ENCODE data around the gene SUN3.

The SUN3 gene

GRCh38 chr7:48059706-48060105 lies 30.8 kb upstream of the SUN3 start:
- CTCF ChIA-PET: no interaction called here

GRCh38 chr7:48058990-48059389 lies 30.1 kb upstream of the SUN3 start:
- POLR2A ChIA-PET (ENCODE audit: low non-redundant PET): no interaction called here
- H3K27ac ChIP-seq: no peak overlapping the region
- no peak for DNase-seq (ENCODE audit: low spot score)
- no peak for TF ChIP-seq CTCF (conservative IDR thresholded peaks at IDR 0.05; ENCODE audit: low read depth)
- CTCF ChIA-PET: no interaction called here

More at GRCh38 chr7:48059706-48060105, 30.8 kb upstream of the SUN3 start:
- no peak overlapping the region for H3K27ac ChIP-seq
- no peak for DNase-seq (ENCODE audit: low spot score)
- POLR2A ChIA-PET (ENCODE audit: low non-redundant PET): no interaction called here
- TF ChIP-seq CTCF (conservative IDR thresholded peaks at IDR 0.05; ENCODE audit: low read depth): no peak

DNA sequence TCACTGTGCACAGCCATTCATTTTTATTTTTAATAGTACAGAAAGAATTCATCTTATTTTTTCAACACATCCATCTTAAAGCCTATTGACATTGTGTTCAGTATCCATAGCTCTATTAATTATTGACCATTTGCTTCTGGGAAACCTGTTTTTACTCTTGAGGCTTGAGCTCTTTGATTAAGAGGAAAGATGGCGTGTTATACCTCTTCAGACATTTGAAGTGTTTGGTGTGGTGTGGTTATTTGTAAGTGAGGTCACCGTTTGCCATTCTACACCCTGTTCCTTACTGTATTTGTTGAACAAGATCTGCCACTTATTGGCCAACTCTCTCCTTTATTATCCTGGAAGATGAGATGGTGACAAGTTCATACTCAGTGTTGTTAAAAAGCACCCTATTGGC lies 24.8 kb upstream of the SUN3 start:
- H3K27ac ChIP-seq: no peak overlapping the region
- ChIA-PET POLR2A (ENCODE audit: low non-redundant PET) (no interaction called here), CTCF (no interaction called here)
- TF ChIP-seq CTCF (conservative IDR thresholded peaks at IDR 0.05; ENCODE audit: low read depth): no peak
- DNase-seq (ENCODE audit: low spot score): no peak

GRCh38 chr7:48052748-48053147 lies 23.8 kb upstream of the SUN3 start:
- no peak overlapping the region for H3K27ac ChIP-seq
- ChIA-PET POLR2A (ENCODE audit: low non-redundant PET) (no interaction called here), CTCF (no interaction called here)
- peak; percentile 52 for DNase-seq (ENCODE audit: low spot score)
- TF ChIP-seq CTCF (conservative IDR thresholded peaks at IDR 0.05; ENCODE audit: low read depth): no peak

DNA sequence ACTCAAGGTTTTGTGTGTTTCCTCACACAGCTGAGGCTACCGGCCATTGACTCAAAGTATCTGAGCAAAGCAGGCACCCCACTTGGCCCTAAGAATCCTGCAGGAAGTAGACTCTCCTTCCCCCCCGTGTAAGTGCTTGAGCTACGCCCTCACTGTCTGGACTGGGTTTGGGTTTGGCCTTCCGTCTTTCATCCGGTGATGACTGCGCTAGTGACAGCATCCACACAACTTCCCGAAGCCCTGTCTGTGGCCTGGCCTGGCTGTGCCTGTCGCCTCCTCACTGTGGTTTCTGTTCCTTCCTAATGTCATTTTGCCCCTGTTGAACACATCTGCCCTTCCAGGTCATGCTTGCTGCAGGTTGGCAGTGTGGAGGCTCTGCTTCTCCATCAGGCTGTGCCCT lies 20.9 kb upstream of the SUN3 start:
- DNase-seq (ENCODE audit: low spot score): no peak
- no peak for TF ChIP-seq CTCF (conservative IDR thresholded peaks at IDR 0.05; ENCODE audit: low read depth)
- POLR2A ChIA-PET (ENCODE audit: low non-redundant PET): no interaction called here
- no peak overlapping the region for H3K27ac ChIP-seq
- CTCF ChIA-PET: no interaction called here

DNA sequence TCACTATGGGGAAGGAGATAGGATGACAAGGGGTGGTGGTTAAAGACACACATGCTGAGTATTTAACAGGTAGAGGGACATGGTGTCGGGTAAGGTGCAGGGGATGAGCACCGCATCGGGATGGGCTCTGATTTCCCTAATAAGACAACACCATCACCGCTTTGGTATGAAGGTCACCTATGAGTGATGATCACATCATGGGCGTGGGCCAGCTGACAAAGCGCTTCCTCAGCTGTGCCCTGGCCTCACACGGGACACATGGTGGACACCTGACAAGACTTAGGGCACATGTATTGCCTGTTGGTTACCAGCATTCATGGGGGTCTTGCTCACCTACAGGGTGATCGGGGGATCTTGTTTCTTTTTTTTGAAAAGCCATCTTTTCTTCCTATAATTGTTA lies 19.2 kb upstream of the SUN3 start:
- no peak for TF ChIP-seq CTCF (conservative IDR thresholded peaks at IDR 0.05; ENCODE audit: low read depth)
- ChIA-PET POLR2A (ENCODE audit: low non-redundant PET) (no interaction called here), CTCF (no interaction called here)
- peak; percentile 67 for DNase-seq (ENCODE audit: low spot score)
- no peak overlapping the region for H3K27ac ChIP-seq

GRCh38 chr7:48046458-48046857 lies 17.6 kb upstream of the SUN3 start:
- TF ChIP-seq CTCF (conservative IDR thresholded peaks at IDR 0.05; ENCODE audit: low read depth): no peak
- ChIA-PET CTCF (interaction anchor here (0.6 kb wide), 1 partner anchor 16 kb away, joined by 3 read pairs; no protein-coding TSS in a partner anchor), POLR2A (ENCODE audit: low non-redundant PET) (no interaction called here)
- H3K27ac ChIP-seq: no peak overlapping the region
- no peak for DNase-seq (ENCODE audit: low spot score)

All from RWPE1 (cell line).